HG03039 (cell line): Measurements from ENCODE around the gene FHOD3.
"Not testable (repeated sequence)": the region's sequence is repeated elsewhere in the genome, so short reads cannot be mapped to it uniquely, and the experiment has no call there.

ENCODE experiments used
- ATAC-seq: cut with Tn5 transposase; IDR thresholded peaks from one replicate; pipeline ENCODE4 v1.9.1; 2021; ENCODE audit warnings: mild to moderate bottlenecking, moderate library complexity; ENCODE audit not compliant: unreplicated experiment

Gene FHOD3

DNA sequence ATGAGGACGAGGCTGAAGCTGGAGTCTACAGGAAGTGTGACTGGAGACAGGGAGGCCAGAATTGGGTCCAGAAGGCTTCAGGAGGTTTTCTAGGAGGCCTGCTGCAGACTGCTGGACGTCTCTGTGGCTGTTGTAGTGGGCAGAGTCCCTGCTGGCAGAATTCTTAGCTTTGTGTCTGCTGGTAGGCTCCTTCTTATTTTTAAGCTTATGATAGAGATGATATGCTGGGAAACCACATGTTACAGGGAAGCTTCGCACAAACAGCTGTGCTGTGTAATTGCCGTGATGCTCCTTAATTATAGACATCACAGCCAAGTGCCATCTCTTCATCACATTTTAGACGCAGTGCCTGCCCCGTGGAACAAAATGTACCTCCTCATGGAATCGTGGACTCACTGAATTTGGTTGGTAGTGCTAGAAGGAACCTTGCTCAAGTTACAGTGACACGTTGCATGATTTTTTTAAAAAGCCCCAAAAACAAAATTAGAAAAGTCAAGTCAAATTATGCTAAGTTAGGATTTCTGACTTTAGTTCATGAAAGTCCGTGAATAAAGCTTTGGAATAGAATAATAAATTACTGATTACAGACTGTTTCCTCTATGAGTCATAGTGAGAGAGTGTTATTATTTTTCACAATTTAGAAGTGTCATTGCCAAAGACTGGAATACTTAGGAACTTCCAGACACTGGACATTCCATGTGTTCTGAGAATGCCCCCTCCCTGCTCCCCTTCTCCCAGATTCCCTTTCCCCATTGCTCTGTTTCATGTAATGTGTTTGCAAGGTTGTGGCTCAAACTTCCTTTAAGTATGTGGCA, 144.1 kb downstream of the FHOD3 start:
- no peak for ATAC-seq

DNA sequence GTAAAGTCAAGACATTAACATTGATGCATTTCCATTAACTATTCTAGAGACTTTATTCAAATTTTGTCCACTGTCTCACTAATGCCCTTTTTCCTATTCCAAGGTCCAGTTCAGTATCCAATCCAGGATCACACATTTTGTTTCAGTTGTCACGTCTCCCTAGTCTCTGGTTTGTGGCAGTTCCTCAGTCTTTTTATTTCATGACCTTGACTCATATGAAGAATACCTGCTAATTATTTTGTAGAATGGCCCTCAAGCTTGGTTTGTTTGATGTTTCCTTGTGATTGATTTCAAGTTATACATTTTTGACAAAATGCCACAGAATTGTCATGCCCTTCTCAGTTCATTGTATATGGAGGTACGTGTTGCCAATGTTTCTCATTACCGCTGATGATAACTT, 145.2 kb downstream of the FHOD3 start:
- ATAC-seq, result no peak

- no peak for ATAC-seq
These were observed 148.5 kb downstream of the FHOD3 start for GRCh38 chr18:36446059-36446458.

DNA sequence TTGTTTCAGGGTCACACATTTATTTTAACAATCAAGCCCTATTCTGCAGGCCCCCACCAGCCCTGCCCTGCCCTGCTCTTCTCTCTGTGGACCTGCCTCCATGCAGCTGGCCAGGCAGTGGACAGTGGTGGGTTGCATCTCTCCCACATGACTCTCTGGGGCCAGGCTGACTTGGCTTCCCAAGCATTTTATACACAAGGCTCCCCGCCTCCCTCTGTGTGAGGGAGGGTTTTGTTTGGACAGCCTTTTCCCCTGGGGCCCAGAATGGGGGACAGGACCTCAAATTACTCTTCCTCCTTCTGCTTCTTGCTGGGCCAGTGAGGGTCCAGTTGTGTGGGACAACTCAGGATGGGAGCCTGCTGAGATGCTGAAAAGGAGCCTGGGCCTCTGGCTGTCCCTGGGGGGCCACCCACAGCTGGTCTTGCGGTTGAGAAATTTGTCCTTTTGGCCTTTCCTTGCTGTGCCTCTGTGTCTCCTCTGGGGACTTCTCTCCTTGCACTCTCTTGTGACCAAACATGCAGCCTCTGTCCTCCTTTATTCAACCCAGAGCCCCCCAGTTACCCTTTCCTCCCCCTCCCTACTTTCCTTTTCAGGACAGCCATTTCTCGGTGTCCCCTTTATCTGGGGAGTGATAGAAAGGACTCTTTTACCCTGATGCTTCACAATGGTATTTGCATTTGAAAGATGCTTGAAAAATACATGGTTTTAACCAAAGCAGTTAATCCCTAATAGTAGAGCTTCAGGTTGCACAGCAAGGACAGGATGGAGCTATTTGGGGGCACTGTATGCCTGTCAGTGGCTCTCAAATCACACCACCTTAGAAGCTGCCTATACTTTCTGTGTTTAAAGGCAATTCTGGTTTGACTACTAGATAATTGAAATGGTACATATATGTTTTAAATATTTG, 151.1 kb downstream of the FHOD3 start:
- no peak for ATAC-seq

DNA sequence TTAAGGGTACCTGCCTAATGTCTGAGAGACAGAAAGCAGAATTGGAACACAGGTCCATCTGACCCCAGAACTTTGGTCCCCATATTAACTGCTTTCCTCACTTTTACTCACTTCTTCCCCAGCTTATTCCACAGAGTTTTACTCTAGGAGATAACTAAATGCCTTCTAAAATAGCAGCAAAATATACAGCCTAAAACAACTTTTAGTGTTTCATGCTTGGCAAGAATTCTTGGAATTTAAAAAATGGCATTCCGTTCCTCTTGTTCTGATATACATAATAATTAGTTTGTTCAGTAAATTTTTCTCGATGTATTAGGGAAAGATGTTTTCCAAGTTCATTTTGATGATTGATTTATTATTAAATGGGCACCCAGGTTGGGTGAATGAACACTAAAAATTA, 151.9 kb downstream of the FHOD3 start:
- ATAC-seq, result no peak

GRCh38 chr18:36450264-36450663, 152.8 kb downstream of the FHOD3 start:
- ATAC-seq, result no peak

- ATAC-seq, result no peak
These were observed 154.1 kb downstream of the FHOD3 start for GRCh38 chr18:36451454-36452251.

- ATAC-seq, result no peak
These were observed 156.7 kb downstream of the FHOD3 start for GRCh38 chr18:36454245-36454644.

DNA sequence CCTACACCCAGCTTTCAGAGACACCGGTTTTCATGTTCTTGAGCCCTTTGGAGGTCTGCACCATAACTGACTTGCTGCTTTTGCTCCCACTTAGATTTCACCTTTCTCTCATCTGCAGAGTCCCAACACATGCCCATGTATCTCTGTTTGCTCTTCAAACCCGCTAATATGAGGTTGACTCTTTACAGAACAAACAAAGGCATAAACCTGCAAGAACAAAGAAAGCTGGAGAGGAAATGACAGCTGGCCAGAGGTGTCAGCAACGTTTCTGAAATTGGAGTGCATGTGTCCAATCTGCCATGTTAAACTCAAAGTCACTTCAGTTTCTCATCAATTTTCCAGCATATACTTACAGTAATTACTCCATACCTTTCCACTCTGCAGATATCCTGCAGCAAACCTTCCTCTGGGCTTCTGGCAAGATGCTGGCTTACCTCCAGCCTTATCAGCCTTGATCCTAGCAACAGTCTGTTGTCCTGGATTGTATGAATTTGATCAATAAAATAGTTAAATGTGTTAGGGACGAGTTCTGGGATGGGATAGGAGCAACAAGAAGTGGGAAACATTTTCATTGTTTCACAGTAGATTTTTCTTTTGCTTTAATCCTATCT, 157.4 kb downstream of the FHOD3 start:
- no peak for ATAC-seq

GRCh38 chr18:36455931-36456330, 158.4 kb downstream of the FHOD3 start:
- no peak for ATAC-seq

DNA sequence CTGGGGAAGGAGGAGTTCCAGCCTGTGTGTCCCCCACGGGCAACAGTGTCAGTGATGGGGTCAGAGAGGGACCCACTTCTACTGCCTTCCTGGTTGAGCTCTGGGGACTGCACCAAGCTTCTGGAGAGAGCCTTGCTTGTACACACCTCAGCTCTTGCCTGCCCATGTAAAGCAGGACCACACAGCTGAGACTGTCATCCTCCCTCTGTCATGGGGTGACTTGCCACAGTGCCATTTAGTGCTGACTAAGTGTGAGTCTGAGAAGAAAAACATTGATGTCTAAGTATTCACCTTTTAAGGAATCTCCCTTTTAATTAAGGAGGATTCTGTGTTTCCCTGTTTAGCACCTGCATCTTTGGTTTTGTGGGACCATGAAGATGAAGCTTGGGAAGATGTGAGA, 159.1 kb downstream of the FHOD3 start:
- no peak for ATAC-seq

DNA sequence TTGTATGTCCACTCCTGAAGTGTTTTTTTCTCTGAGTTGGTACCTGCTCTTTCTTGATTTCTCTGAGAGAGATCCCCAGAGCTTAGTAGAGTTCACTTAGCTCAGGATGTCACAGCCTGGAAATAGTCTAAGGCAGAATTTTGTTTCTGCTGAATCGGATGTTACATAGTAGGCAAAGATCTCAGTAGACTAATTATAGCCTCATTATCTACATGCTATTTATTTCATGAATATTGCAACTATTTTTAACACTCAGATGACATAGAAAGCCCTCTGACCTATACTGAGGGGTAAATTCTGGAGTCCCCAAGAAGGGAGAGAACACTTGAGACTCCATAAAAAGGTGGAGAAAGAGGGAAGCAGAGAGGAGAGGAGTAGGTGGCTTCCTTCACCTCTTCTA, 160.2 kb downstream of the FHOD3 start:
- no peak for ATAC-seq

- no peak for ATAC-seq
These were observed 160.8 kb downstream of the FHOD3 start for GRCh38 chr18:36458306-36458705.

DNA sequence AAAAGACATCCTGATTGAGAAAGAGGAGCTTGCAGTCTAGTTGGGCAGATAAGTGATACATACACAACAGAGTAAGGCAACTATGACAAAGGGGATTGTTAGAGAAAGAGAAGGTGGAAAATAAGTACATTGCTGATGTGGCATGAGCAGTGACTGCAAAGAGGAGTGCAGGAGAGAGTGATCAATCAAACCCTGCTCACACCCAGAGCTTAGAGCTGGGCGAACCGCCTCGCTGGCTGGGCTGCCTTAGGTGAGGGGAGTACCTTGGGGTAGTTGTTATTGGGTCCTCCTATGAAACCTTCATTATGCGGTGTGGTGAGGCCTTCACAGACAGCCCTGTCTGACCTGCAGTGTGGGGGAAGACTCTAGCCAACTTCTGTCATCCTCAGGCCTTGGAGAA, 161.7 kb downstream of the FHOD3 start:
- no peak for ATAC-seq

DNA sequence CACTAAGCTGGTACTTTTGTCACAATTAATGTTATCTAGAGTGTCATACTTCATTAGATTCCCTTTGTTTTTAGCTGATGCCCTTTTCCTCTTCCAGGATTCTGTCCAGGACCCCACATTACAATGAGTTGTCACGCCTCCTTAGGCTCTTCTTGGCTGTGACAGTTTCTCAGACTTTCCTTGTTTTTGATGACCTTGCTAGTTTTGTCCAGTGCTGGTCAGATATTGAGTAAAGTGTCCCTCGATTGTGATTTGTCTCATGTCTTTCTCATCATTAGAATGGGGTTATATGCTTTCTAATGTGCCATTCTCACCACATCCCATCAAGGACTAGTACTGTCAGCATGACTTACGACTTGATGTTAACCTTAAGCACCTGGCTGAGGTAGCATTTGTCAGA, 162.3 kb downstream of the FHOD3 start:
- no peak for ATAC-seq

- no peak for ATAC-seq
These were observed 162.9 kb downstream of the FHOD3 start for GRCh38 chr18:36460324-36460850.

DNA sequence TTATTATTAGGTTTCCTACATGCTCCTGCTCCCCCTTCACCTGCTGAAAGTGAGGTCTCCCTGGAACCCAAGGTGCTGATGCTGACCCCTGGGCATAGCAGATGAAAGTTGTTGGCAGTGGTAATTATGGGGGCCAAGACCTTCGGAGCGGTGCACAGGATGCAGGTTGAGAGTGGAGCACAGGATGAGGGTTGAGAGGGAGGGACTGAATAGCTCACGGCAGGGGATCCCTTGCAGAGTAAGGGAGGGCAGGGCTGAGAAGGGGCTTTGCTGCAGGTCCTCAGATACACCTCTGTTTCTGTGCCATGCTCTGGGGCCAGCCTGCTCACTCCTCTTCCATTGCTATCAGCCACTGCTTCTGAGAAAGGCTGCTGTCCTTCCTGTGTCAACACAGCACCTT, 163.3 kb downstream of the FHOD3 start:
- no peak for ATAC-seq

- ATAC-seq, result no peak
These were observed 164.1 kb downstream of the FHOD3 start for GRCh38 chr18:36461551-36461987.

- ATAC-seq, result not testable (repeated sequence)
These were observed 166.0 kb downstream of the FHOD3 start for GRCh38 chr18:36463516-36463915.

GRCh38 chr18:36464126-36464651, 166.7 kb downstream of the FHOD3 start:
- no peak for ATAC-seq
